Stimulated activated naive CD4-positive, alpha-beta T cell (primary cell): Measurements from ENCODE around the gene NRM.
"Not testable (repeated sequence)": the region's sequence is repeated elsewhere in the genome, so short reads cannot be mapped to it uniquely, and the experiment has no call there.

Experiments
- DNase-seq, 6 experiments: peaks; one replicate each; lab custom pipeline; 2025; lab: John Stamatoyannopoulos, UW

NRM gene

GRCh38 chr6:30720738-30721197 is 30.0 kb upstream of the NRM start:
- DNase-seq, result peak in 4 of 6 experiments; percentile 20 to 68 (median 49)

GRCh38 chr6:30719791-30720737 is 29.3 kb upstream of the NRM start, which contains the start of gene TUBB:
Gene TUBB, plus strand, starts transcription at chr6:30720352. Its CDS starts 155 bp downstream, at chr6:30720507.
- DNase-seq, result peak; percentile 86 to 94 (median 92)

- DNase-seq, result peak in 1 of 6 experiments; percentile 10
These were observed 28.6 kb upstream of the NRM start for GRCh38 chr6:30719356-30719755.

- DNase-seq, result not testable (repeated sequence)
These were observed 27.3 kb upstream of the NRM start for GRCh38 chr6:30717845-30718720.

GRCh38 chr6:30717129-30717844 is 26.5 kb upstream of the NRM start, which contains the start of gene MDC1:
Gene MDC1, minus strand, starts transcription at chr6:30717281. Its CDS starts 2,106 bp downstream, at chr6:30715175.
- peak; percentile 92 to 100 (median 99) for DNase-seq

GRCh38 chr6:30716879-30717128 is 26.0 kb upstream of the NRM start:
- no peak for DNase-seq

GRCh38 chr6:30714263-30714662 is 23.5 kb upstream of the NRM start:
- no peak for DNase-seq

- DNase-seq, result no peak
These were observed 21.7 kb upstream of the NRM start for GRCh38 chr6:30712441-30712945.

GRCh38 chr6:30711758-30712380 is 21.1 kb upstream of the NRM start:
- no peak for DNase-seq

GRCh38 chr6:30709101-30709868 is 18.5 kb upstream of the NRM start:
- DNase-seq, result no peak

- DNase-seq, result no peak
These were observed 16.6 kb upstream of the NRM start for GRCh38 chr6:30707281-30707850.

GRCh38 chr6:30705620-30706019 is 14.8 kb upstream of the NRM start:
- DNase-seq, result no peak

- no peak for DNase-seq
These were observed 13.0 kb upstream of the NRM start for GRCh38 chr6:30703821-30704220.

- no peak for DNase-seq
These were observed 12.2 kb upstream of the NRM start for GRCh38 chr6:30703011-30703410.

GRCh38 chr6:30700340-30700739 is 9.6 kb upstream of the NRM start:
- DNase-seq, result no peak

- no peak for DNase-seq
These were observed 5.6 kb upstream of the NRM start for GRCh38 chr6:30696432-30696831.

GRCh38 chr6:30691208-30691847 is 544 bp upstream of the NRM start:
- no peak for DNase-seq

- no peak for DNase-seq
These were observed 799 bp downstream of the NRM start for GRCh38 chr6:30689985-30690384.

GRCh38 chr6:30689022-30689865 is 1.5 kb downstream of the NRM start:
- DNase-seq, result no peak
